GM12878 (cell line): ENCODE results near the gene ABI1. TPM values are rescaled to one million over a fixed set of nuclear protein-coding genes. Genes with fewer than 3 reads are reported as not detected.
"Not testable (repeated sequence)": the region's sequence is repeated elsewhere in the genome, so short reads cannot be mapped to it uniquely, and the experiment has no call there.

Experiments
- ATAC-seq: fragments of 200-7000 bp; cut with Tn5 transposase; 3 replicates; pipeline ENCODE4 v1.9.1; 2020; ENCODE audit warnings: mild to moderate bottlenecking, moderate library complexity
- BruUV-seq: library from RNA; stranded (reverse); fragments of 400-500 nt; replicated peaks from 2 replicates; lab custom pipeline; 2021; lab: Mats Ljungman, UMichigan
- CTCF ChIA-PET: fragments of 300-600 bp; sonication (Branson Sonifier 250); formaldehyde crosslinking; extraction: SDS; loops from one replicate; lab custom pipeline; 2021; ENCODE audit warnings: inconsistent platforms; lab: Yijun Ruan, JAX
- POLR2A ChIA-PET: fragments of 350-600 bp; formaldehyde crosslinking; extraction: SDS; loops from one replicate; lab custom pipeline; 2021; ENCODE audit warnings: inconsistent platforms; lab: Charles Lee
- RAD21 ChIA-PET: fragments of 300-600 bp; sonication (Branson Sonifier 250); formaldehyde crosslinking; loops from one replicate; lab custom pipeline; 2023; ENCODE audit warnings: antibody characterized with exemption; ENCODE audit not compliant: unreplicated experiment; lab: Charles Lee
- SMC1A ChIA-PET: fragments of 300-600 bp; sonication (Branson Sonifier 250); formaldehyde crosslinking; loops from one replicate; lab custom pipeline; 2023; ENCODE audit not compliant: unreplicated experiment, uncharacterized antibody; lab: Charles Lee
- DNase-seq: peaks from one replicate; pipeline ENCODE4 v3.0.0-alpha.2; 2011; ENCODE audit warnings: low read depth, low spot score
- FAIRE-seq: peaks from 3 replicates; lab custom pipeline; 2011; peaks lifted over from hg19 to GRCh38; lab: Jason Lieb, UNC
- H2AFZ ChIP-seq: 2 replicates; pipeline ENCODE4 v1.6.0; 2011; ENCODE audit warnings: low read depth, low read length, control low read depth; ENCODE audit not compliant: control insufficient read depth
- H3K27ac ChIP-seq: 2 replicates; pipeline ENCODE4 v1.5.1; 2011; ENCODE audit warnings: control low read depth; ENCODE audit not compliant: control insufficient read depth, insufficient read depth
- H3K27me3 ChIP-seq, 2 experiments: replicated peaks in 1 of 2; 2 replicates each; pipeline versions ENCODE4 v1.6.0 to v1.6.1; 2011; ENCODE audit warnings: low read length in 1 of 2; ENCODE audit not compliant: control insufficient read depth in 2 of 2, insufficient read depth in 2 of 2
- H3K36me3 ChIP-seq, 2 experiments: 2 replicates each; pipeline ENCODE4 v1.5.1; 2011; ENCODE audit warnings: low read length in 1 of 2; ENCODE audit not compliant: control insufficient read depth in 2 of 2, insufficient read depth in 2 of 2
- H3K4me1 ChIP-seq: 2 replicates; pipeline ENCODE4 v1.6.1; 2011; ENCODE audit warnings: mild to moderate bottlenecking, low read length, moderate library complexity, mixed read lengths; ENCODE audit not compliant: control insufficient read depth, insufficient read depth
- H3K4me2 ChIP-seq: 2 replicates; pipeline ENCODE4 v1.6.0; 2011; ENCODE audit warnings: control low read depth; ENCODE audit not compliant: control insufficient read depth, insufficient read depth
- H3K4me3 ChIP-seq: fragments of 200-600 bp; sonication (generic); 2 replicates; pipeline ENCODE4 v1.5.1; 2016
- H3K79me2 ChIP-seq: 2 replicates; pipeline ENCODE4 v1.6.0; 2011; ENCODE audit warnings: low read length; ENCODE audit not compliant: control insufficient read depth, insufficient read depth
- H3K9ac ChIP-seq: 2 replicates; pipeline ENCODE4 v1.8.0; 2011; ENCODE audit warnings: low read length, control low read depth, mixed read lengths; ENCODE audit not compliant: control insufficient read depth, insufficient read depth
- H3K9me3 ChIP-seq: replicated peaks from 3 replicates; pipeline ENCODE4 v1.5.1; 2011; ENCODE audit warnings: mild to moderate bottlenecking, low read length; ENCODE audit not compliant: control insufficient read depth, insufficient read depth
- H4K20me1 ChIP-seq: 2 replicates; pipeline ENCODE4 v1.6.0; 2011; ENCODE audit not compliant: control insufficient read depth, insufficient read depth
- ATF7 ChIP-seq: fragments of 450-650 bp; IDR thresholded peaks from 2 replicates; pipeline ENCODE4 v1.6.1; 2016; ENCODE audit warnings: low read depth, mild to moderate bottlenecking
- EZH2 ChIP-seq: IDR thresholded peaks from 2 replicates; pipeline ENCODE4 v1.6.1; 2012; ENCODE audit warnings: low read depth, mild to moderate bottlenecking, control low read depth, inconsistent platforms, low read length, borderline replicate concordance; ENCODE audit not compliant: control insufficient read depth
- SUZ12 ChIP-seq: fragments of 200-600 bp; sonication (generic); IDR thresholded peaks from one replicate; pipeline ENCODE4 v1.6.1; 2018; ENCODE audit warnings: antibody characterized with exemption, mild to moderate bottlenecking; ENCODE audit not compliant: unreplicated experiment
- WGBS: methylation state at CpG from one replicate; pipeline ENCODE4 v1.1.6; 2016; ENCODE audit warnings: low lambda C conversion rate; ENCODE audit not compliant: insufficient replicate concordance, insufficient coverage; ENCODE audit errors: missing lambda C conversion rate; 5-methylcytosine and 5-hydroxymethylcytosine counted together
- in situ Hi-C: fragments of 300-500 bp; cut with MboI; formaldehyde crosslinking; loops from 9 replicates; pipeline ENCODE4 v1.14.3; 2018; ENCODE audit warnings: mixed read lengths
- intact Hi-C: fragments of 100-400 bp; cut with micrococcal nuclease; formaldehyde crosslinking; loops from one replicate; pipeline ENCODE4 v1.14.2; 2022; ENCODE audit not compliant: unreplicated experiment
- polyA plus RNA-seq, 11 experiments: library from polyadenylated mRNA; depleted of rRNA in 4 of 11; unstranded in 6 of 11; stranded (reverse) in 5 of 11; fragments of >200 nt; fragmentation: Nextera tagmentation in 4 of 11; fragmentation: Illumina TruSeq in 1 of 11; extraction: Ambion mirVana in 4 of 11; extraction: Trizol in 1 of 11; gene quantifications; 1 replicate in 1 of 11; 2 replicates in 10 of 11; pipeline versions ENCODE4 v1.2.1 to v1.2.3, GENCODE V29; 2011 to 2016; ENCODE audit warnings: inconsistent platforms in 2 of 11, missing spikeins in 2 of 11, low read depth in 1 of 11
- total RNA-seq, 4 experiments: library from RNA; depleted of rRNA in 3 of 4; stranded (reverse); fragments of >200 nt in 3 of 4; fragmentation: Illumina TruSeq in 1 of 4; extraction: Trizol in 1 of 4; gene quantifications; 2 replicates each; pipeline versions ENCODE4 v1.2.1 to v1.2.3, GENCODE V29; 2013 to 2021
- TF ChIP-seq, protein P1 (sequence below): fragments of 450-650 bp; IDR thresholded peaks from 2 replicates; pipeline ENCODE4 v1.6.1; 2016; ENCODE audit warnings: mild to moderate bottlenecking
- TF ChIP-seq, protein P2 (sequence below): fragments of 450-650 bp; conservative IDR thresholded peaks from 2 replicates; pipeline ENCODE4 v1.6.1; 2017; ENCODE audit warnings: mild to moderate bottlenecking, moderate library complexity
- TF ChIP-seq, protein P3 (sequence below): fragments of 450-650 bp; IDR thresholded peaks from 2 replicates; pipeline ENCODE4 v1.6.1; 2017; ENCODE audit warnings: mild to moderate bottlenecking, low read depth, inconsistent platforms; ENCODE audit not compliant: poor library complexity, severe bottlenecking

Gene ABI1
- total and polyA plus RNA-seq, 10 of the 15 experiments (the other 5 are each of a cell fraction or from before 2014, with no cell fraction given) = 31.2 to 73.2 (median 50.7) TPM

DNA sequence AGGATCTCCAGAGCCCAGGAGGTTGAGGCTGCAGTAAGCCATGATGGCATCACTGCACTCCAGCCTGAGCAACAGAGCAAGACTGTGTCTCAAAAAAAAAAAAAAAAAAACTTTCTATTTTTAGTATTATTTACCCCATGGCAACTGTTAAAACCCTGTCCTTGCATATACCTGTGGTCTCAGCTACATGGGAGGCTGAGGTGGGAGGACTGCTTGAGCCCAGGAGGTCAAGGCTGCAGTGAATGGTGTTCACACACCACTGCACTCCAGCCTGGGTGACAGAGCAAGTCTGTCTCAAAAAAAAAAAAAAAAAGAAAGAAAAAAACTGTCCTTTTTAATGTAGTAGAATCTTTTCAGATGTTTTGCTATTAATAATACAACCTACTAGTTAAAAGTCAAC is 3.2 kb downstream of the ABI1 start:
- H3K4me1 ChIP-seq, H3K27me3 ChIP-seq, FAIRE-seq, DNase-seq, H3K36me3 ChIP-seq, H4K20me1 ChIP-seq, BruUV-seq, H3K9ac ChIP-seq, H3K9me3 ChIP-seq, H2AFZ ChIP-seq: not testable (repeated sequence)
- POLR2A ChIA-PET = interaction anchor here (0.6 to 2.0 kb wide), 9 partner anchors 13 to 666 kb away, joined by 3 to 14 read pairs (median 4); no protein-coding TSS in a partner anchor
- H3K27ac ChIP-seq = peak overlapping the region; percentile 43; the same call in 1 of the 2 replicates
- H3K79me2 ChIP-seq = peaks cover 81% of the 10 kb centered on the region
- CTCF ChIA-PET = interaction anchor here (0.7 to 2.7 kb wide), 11 partner anchors 24 to 502 kb away, joined by 3 to 10 read pairs (median 4); partner anchors contain the start of gene YME1L1
- in situ Hi-C loops (loop anchor here (10.0 kb wide), 1 partner anchor 113 kb away; no protein-coding TSS in a partner anchor), intact Hi-C loops (loop anchor here (5.0 kb wide), 1 partner anchor 100 kb away; no protein-coding TSS in a partner anchor)
- peak overlapping the region; percentile 64 for H3K4me2 ChIP-seq
- RAD21 ChIA-PET = interaction anchor here (0.7 to 2.9 kb wide), 16 partner anchors 14 to 502 kb away, joined by 3 to 27 read pairs (median 4); partner anchors contain the start of gene YME1L1
- H3K4me3 ChIP-seq = peak overlapping the region; percentile 91; the same call in 1 of the 2 replicates
- ATAC-seq = peak; percentile 16; the same call in 2 of the 3 replicates
- TF ChIP-seq, protein P1, sequence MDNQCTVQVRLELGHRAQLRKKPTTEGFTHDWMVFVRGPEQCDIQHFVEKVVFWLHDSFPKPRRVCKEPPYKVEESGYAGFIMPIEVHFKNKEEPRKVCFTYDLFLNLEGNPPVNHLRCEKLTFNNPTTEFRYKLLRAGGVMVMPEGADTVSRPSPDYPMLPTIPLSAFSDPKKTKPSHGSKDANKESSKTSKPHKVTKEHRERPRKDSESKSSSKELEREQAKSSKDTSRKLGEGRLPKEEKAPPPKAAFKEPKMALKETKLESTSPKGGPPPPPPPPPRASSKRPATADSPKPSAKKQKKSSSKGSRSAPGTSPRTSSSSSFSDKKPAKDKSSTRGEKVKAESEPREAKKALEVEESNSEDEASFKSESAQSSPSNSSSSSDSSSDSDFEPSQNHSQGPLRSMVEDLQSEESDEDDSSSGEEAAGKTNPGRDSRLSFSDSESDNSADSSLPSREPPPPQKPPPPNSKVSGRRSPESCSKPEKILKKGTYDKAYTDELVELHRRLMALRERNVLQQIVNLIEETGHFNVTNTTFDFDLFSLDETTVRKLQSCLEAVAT = 0 out of 2 replicates have a peak, but pooled peaks have one; percentile 16
- 0 out of 2 replicates have a peak, but pooled peaks have one; percentile 18 for TF ChIP-seq ATF7
- SMC1A ChIA-PET = interaction anchor here (0.6 to 2.9 kb wide), 20 partner anchors 8 to 297 kb away, joined by 3 to 20 read pairs (median 5); partner anchors contain the start of gene YME1L1

DNA sequence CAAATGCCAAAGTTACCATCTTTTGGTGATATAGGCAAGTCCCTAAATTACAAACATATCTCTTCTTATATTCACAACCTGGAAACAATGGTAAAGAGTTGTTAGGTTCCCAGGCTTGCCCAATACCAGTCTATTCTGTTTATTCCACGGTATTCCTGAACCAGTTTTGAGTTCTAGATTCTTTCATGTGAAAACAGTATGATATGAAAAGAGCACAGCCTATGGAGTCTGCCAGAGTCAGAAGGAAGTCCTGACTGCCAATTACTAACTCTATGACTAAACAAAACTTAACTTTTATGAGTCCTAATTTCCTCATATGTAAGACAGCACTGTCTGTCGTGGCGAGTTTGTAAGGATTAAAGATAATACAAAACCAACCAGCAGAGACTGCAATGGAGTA is 5.6 kb downstream of the ABI1 start:
- no peaks in the 10 kb centered on the region for H4K20me1 ChIP-seq
- H3K9me3 ChIP-seq = no peaks in the 10 kb centered on the region; the same call in 2 of the 3 replicates
- no peak overlapping the region for H3K4me3 ChIP-seq
- ChIA-PET POLR2A (interaction anchor here (0.6 to 1.0 kb wide), 3 partner anchors 49 to 120 kb away, joined by 3 to 6 read pairs (median 4); no protein-coding TSS in a partner anchor), SMC1A (interaction anchor here (1.0 kb wide), 1 partner anchor 74 kb away, joined by 3 read pairs; no protein-coding TSS in a partner anchor), RAD21 (no interaction called here), CTCF (interaction anchor here (1.4 kb wide), 1 partner anchor 128 kb away, joined by 5 read pairs; no protein-coding TSS in a partner anchor)
- H2AFZ ChIP-seq = no peak overlapping the region
- in situ Hi-C loops (loop anchor here (10.0 kb wide), 1 partner anchor 110 kb away; no protein-coding TSS in a partner anchor), intact Hi-C loops (loop anchor here (5.0 kb wide), 1 partner anchor 98 kb away; no protein-coding TSS in a partner anchor)
- FAIRE-seq (no peak), DNase-seq (no peak), ATAC-seq (no peak)
- H3K36me3 ChIP-seq = no peaks in the 10 kb centered on the region
- no TSS peak for BruUV-seq
- no peak overlapping the region for H3K9ac ChIP-seq
- peak overlapping the region; percentile 21; the same call in 1 of the 2 replicates for H3K4me2 ChIP-seq
- H3K27me3 ChIP-seq = no peaks in the 10 kb centered on the region
- H3K27ac ChIP-seq = no peak overlapping the region
- peaks cover 4% of the 10 kb centered on the region; the same call in 1 of the 2 replicates for H3K4me1 ChIP-seq
- 72% methylated on average over 3 of the region's 3 CpGs for WGBS
- peaks cover 97% of the 10 kb centered on the region for H3K79me2 ChIP-seq
- TF ChIP-seq SUZ12 = no peak
- TF ChIP-seq, protein P2, sequence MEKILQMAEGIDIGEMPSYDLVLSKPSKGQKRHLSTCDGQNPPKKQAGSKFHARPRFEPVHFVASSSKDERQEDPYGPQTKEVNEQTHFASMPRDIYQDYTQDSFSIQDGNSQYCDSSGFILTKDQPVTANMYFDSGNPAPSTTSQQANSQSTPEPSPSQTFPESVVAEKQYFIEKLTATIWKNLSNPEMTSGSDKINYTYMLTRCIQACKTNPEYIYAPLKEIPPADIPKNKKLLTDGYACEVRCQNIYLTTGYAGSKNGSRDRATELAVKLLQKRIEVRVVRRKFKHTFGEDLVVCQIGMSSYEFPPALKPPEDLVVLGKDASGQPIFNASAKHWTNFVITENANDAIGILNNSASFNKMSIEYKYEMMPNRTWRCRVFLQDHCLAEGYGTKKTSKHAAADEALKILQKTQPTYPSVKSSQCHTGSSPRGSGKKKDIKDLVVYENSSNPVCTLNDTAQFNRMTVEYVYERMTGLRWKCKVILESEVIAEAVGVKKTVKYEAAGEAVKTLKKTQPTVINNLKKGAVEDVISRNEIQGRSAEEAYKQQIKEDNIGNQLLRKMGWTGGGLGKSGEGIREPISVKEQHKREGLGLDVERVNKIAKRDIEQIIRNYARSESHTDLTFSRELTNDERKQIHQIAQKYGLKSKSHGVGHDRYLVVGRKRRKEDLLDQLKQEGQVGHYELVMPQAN = no peak
- TF ChIP-seq, protein P3, sequence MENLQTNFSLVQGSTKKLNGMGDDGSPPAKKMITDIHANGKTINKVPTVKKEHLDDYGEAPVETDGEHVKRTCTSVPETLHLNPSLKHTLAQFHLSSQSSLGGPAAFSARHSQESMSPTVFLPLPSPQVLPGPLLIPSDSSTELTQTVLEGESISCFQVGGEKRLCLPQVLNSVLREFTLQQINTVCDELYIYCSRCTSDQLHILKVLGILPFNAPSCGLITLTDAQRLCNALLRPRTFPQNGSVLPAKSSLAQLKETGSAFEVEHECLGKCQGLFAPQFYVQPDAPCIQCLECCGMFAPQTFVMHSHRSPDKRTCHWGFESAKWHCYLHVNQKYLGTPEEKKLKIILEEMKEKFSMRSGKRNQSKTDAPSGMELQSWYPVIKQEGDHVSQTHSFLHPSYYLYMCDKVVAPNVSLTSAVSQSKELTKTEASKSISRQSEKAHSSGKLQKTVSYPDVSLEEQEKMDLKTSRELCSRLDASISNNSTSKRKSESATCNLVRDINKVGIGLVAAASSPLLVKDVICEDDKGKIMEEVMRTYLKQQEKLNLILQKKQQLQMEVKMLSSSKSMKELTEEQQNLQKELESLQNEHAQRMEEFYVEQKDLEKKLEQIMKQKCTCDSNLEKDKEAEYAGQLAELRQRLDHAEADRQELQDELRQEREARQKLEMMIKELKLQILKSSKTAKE = no peak
- TF ChIP-seq EZH2 = no peak
